HG03457 (cell line): ENCODE data around the gene SLC37A1.
A peak's percentile ranks its signal among the peaks of the same experiment; 100 is the strongest.

Source experiments
- ATAC-seq: cut with Tn5 transposase; IDR thresholded peaks from one replicate; pipeline ENCODE4 v1.9.1; 2021; ENCODE audit warnings: moderate number of reproducible peaks; ENCODE audit not compliant: unreplicated experiment

The SLC37A1 gene

GRCh38 chr21:42478504-42478903 lies 35.1 kb upstream of the SLC37A1 start:
- no peak for ATAC-seq

GRCh38 chr21:42479582-42479981 lies 34.1 kb upstream of the SLC37A1 start:
- ATAC-seq: no peak

GRCh38 chr21:42480736-42481135 lies 32.9 kb upstream of the SLC37A1 start:
- no peak for ATAC-seq

- no peak for ATAC-seq
Observed at GRCh38 chr21:42481169-42481568, 32.5 kb upstream of the SLC37A1 start.

- no peak for ATAC-seq
Observed at GRCh38 chr21:42484966-42485365, 28.7 kb upstream of the SLC37A1 start.

GRCh38 chr21:42486072-42486471 lies 27.6 kb upstream of the SLC37A1 start:
- ATAC-seq: no peak

GRCh38 chr21:42486531-42486930 lies 27.1 kb upstream of the SLC37A1 start:
- ATAC-seq: no peak

- ATAC-seq: no peak
Observed at GRCh38 chr21:42489006-42489563, 24.6 kb upstream of the SLC37A1 start.

GRCh38 chr21:42489991-42490390 lies 23.7 kb upstream of the SLC37A1 start:
- no peak for ATAC-seq

GRCh38 chr21:42490720-42491119 lies 22.9 kb upstream of the SLC37A1 start:
- ATAC-seq: no peak

GRCh38 chr21:42491328-42491727 lies 22.3 kb upstream of the SLC37A1 start:
- no peak for ATAC-seq

GRCh38 chr21:42492201-42492600 lies 21.5 kb upstream of the SLC37A1 start:
- ATAC-seq: no peak

GRCh38 chr21:42493109-42494060 lies 20.3 kb upstream of the SLC37A1 start:
- no peak for ATAC-seq

- ATAC-seq: no peak
Observed at GRCh38 chr21:42495027-42495426, 18.6 kb upstream of the SLC37A1 start.

GRCh38 chr21:42495765-42496119 lies 17.9 kb upstream of the SLC37A1 start:
- ATAC-seq: no peak

GRCh38 chr21:42496120-42496838 lies 17.4 kb upstream of the SLC37A1 start, which contains the start of gene RSPH1:
TSS of gene RSPH1 (minus strand) at chr21:42496224. CDS start at chr21:42496186, 38 bp downstream.
- peak; percentile 97 for ATAC-seq

GRCh38 chr21:42496839-42497202 lies 16.8 kb upstream of the SLC37A1 start:
- ATAC-seq: no peak

- no peak for ATAC-seq
Observed at GRCh38 chr21:42498012-42498411, 15.6 kb upstream of the SLC37A1 start.

GRCh38 chr21:42499444-42500112 lies 14.1 kb upstream of the SLC37A1 start:
- ATAC-seq: no peak

- ATAC-seq: no peak
Observed at GRCh38 chr21:42500225-42500624, 13.4 kb upstream of the SLC37A1 start.

- ATAC-seq: no peak
Observed at GRCh38 chr21:42500736-42501135, 12.9 kb upstream of the SLC37A1 start.
